NCI-H2029 treated with DMSO at 0.1 percent for 48 hours (cell line): ENCODE data around the gene XRCC2.
A peak's percentile ranks its signal among the peaks of the same experiment; 100 is the strongest.
"Not testable (repeated sequence)": the region's sequence is repeated elsewhere in the genome, so short reads cannot be mapped to it uniquely, and the experiment has no call there.

Source experiments
- DNase-seq: peaks from one replicate; lab custom pipeline; 2025; lab: John Stamatoyannopoulos, UW

Gene XRCC2

DNA sequence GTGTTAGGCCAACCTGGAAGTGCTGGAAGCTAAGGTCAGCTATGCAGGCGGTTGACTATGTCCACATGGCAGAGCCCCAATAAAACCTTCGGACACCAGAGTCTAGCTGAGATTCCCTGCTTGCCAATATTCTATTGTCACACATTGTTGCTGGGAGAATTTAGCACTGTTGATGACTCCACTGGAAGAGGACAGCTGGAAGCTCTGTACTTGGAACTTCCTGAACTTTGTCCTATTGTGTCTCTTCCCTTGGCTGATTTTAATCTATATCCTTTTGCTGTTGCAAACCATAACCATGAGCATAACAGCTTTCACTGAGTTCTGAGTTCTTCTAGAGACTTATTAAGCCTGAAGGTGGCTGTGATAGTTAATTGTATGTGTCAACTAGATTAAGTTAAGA is 12.0 kb downstream of the XRCC2 start:
- DNase-seq = no peak

DNA sequence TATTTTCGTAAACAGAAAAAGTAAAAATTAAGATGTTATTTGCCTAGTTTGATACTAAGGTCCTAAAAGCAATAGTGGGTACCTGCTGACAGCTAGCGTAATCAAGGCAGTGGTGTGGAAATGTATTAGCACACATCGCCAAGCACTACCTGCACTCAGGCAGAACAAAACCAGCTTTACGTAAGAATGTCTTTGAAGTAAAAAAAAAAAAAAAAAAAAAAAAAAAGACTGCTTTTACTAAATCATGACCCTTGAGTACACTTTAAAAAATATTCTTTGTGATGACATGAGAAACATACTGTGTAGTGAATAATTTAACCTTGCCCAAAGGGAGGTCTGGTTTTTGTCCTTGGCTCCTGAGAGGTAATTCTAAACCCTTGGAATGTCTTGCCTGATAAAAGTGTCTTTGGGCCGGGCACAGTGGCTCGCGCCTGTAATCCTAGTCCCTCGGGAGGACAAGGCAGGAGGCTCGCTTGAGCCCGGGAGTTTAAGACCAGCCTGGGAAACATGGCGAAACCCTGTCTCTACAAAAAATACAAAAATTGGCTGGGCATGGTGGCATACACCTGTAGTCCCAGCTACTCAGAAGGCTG is 12.7 kb downstream of the XRCC2 start:
- no peak for DNase-seq

DNA sequence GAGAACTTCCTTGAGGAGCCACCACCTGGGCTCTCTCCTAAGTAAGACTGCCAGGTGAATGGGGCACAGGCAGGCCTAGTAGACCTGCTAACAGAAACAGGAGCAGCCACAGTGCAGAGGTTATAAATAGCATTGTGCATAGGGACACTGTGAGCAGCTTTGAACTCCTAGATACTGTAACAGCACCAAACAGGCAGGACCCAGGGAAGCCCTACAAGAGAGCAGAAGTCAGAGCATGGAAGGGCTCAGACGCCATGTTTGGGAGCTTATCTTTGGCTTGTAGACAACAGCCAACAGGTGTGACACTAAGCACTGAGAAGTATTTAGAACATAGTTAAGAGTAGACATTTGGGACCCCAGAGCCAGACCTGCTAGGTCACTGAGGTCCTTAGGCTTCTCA is 14.5 kb downstream of the XRCC2 start:
- DNase-seq = no peak

GRCh38 chr7:152660021-152660420 is 15.9 kb downstream of the XRCC2 start:
- DNase-seq = no peak

- DNase-seq = no peak
These were observed 21.0 kb downstream of the XRCC2 start for GRCh38 chr7:152654971-152655370.

DNA sequence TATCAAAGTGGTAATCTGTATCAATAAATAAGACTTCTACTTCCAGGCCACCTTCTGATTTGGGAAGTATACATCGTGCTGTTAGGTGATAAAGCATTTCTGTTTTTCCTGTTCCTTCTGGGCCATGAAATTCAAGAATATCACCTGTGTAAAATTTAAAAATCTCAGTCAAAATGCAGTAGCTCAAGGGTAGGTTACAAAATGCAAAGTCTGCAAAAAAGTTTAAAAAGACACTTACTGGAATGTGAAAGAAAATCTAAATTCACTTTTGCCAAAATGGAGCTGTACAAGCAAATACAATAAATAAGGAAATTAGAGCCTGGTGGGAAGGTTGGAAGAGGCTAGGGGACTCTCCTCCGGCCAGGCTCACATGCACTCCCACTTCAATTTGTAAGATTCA is 26.7 kb downstream of the XRCC2 start:
- DNase-seq = no peak

DNA sequence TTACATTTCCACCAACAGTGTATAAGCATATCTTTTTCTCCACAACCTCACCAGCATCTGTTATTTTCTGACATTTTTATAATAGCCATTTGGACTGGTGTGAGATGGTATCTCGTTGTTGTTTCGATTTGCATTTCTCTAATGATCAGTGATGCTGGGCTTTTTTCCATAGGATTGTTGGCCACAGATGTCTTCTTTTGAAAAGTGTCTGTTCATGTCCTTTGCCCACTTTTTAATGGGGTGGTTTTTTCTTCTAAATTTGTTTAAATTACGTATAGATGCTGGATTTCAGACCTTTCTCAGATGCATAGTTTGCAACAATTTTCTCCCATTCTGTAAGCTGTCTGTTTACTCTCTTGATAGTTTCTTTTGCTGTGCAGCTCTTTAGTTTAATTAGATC is 28.9 kb downstream of the XRCC2 start:
- DNase-seq = no peak

- DNase-seq = not testable (repeated sequence)
These were observed 29.4 kb downstream of the XRCC2 start for GRCh38 chr7:152646579-152646978.

DNA sequence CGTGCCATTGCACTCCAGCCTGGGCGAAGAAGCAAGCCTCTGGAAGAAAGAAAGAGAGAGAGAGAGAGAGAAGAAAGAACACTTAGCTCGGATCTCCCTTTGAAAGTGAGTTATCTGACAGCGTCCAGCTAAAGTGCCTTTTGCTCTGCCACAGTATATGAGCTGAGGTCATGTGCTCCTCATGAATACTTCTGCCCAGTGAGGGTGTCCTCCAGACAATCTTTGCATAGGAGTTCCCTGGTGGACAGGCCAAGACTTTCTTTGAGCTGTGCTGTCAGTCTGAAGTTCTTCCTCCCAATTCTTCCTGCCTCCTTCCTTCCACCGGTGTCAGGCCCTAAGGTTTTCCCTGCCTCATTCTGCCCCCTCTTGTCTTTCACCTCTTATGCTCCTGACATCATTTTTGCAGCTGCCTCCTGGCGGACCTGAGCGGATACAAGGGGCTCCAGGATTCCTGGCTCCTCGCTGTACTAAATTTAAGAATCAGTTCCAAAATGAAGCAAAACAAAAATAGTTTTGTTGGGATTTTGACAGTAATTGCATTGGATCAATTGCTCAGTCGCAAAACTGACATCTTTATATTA is 31.9 kb downstream of the XRCC2 start:
- no peak for DNase-seq

GRCh38 chr7:152641384-152641783 is 34.6 kb downstream of the XRCC2 start:
- DNase-seq = no peak

DNA sequence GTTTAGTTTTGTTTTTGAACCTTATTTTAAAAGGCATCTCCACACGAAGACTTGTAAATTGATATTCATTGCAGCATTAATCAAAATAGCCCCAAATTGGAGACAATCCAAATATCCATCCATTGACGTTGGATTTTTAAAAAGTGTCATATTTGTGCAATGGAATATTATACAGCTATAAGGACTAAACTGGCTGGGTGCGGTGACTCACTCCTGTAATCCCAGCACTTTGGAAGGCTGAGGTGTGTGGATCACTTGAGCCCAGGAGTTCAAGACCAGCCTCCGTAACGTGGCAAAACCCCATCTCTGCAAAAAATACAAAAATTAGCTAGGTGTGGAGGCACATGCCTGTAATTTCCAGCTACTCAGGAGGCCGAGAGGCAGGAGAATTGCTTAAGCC is 35.1 kb downstream of the XRCC2 start:
- no peak for DNase-seq

GRCh38 chr7:152637920-152638580 is 37.9 kb downstream of the XRCC2 start:
- DNase-seq = no peak

DNA sequence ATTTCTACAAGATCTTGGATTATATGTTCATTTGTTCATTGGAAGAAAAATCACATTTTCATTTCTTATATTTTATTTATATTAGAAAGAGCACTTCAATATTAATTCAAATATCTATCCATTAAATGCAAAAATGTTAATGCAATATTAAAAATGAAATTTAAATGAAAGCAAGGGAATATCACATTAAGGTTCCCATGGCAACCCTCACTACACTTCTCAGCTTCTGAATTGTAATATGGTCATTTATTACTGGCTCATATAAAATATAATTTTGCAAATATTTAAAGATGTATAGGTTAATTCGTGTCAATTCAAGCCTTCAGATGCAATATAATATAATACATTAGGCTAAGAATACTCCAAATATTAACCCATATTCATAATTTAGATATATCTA is 38.8 kb downstream of the XRCC2 start:
- no peak for DNase-seq

DNA sequence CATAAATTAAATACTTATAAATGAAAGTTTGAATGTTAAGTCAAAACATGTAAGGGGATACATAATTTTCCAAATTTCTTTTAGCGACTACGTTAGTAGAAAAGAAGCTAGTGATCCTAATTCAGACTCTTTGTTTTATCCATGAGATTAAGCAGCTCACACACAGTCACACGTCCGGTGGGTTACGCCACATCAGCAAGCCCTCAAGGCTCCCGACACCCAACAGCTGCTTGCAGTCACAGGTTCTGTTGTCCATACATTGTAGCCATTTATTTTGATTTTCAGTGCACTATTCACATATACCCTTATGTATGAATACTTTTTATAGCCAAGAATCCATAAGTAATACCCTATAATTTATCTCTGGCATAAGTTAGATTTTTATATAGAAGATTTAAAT is 39.5 kb downstream of the XRCC2 start:
- DNase-seq = no peak

DNA sequence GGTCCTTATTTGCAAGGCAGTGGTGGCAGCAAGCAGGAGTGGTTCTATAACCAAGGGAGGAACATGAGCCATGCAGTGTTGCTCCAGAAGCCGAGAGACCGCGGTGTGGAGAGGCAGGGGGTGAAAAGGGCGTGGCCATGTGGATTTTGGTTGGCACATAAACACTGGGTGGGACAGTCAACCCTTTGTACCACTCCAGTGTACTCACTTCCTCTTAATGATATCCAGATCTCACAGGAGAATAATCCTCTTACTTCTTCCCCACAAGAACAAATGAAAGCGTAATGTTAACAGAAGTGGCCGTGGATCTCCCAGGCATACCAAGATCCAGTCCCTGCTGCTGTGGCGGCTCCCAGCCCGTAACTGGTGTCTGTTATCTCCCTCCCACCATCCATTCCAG is 42.4 kb downstream of the XRCC2 start:
- no peak for DNase-seq

DNA sequence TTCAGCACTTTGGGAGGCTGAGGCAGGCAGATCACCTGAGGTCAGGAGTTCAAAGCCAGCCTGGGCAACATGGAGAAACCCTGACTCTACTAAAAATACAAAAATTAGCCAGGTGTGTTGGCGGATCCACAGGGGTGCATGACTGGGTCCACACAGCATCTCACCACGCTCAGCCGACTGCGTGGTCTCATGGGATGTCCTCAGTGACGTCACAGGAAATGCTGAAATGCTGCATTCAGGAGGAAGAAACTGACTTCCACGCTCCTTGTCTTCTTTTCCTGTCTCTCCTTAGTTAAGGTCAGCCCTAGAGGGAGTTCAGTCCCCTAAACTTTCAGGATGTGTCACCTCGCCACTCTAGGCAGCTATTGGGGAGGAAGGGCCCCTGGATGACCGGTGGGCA is 42.9 kb downstream of the XRCC2 start:
- no peak for DNase-seq

DNA sequence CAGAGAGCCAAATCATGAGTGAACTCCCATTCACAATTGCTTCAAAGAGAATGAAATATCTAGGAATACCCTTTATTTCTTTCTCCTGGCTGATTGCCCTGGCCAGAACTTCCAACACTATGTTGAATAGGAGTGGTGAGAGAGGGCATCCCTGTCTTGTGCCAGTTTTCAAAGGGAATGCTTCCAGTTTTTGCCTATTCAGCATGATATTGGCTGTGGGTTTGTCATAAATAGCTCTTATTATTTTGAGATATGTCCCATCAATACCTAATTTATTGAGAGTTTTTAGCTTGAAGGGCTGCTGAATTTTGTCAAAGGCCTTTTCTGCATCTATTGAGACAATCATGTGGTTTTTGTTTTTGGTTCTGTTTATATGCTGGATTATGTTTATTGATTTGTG is 47.2 kb downstream of the XRCC2 start:
- not testable (repeated sequence) for DNase-seq

DNA sequence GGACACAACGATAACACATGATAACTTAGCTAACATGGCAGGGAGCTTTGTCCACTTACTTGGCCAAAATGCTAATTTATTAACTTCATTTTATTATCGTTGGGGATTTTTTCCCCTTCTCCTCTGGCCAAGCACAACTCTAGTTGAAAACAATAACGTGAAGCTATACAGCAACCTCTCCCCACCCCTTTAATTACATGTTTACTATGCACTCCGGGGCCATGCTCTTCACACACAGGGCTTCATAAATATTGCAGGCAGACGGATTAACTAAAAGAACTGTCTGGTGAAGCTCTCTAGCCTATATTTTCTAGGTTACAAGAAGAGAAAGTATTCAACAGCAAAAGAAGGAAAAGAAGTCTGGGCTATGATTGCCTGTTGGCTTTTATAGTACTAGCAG is 51.7 kb downstream of the XRCC2 start:
- no peak for DNase-seq

- no peak for DNase-seq
These were observed 54.5 kb downstream of the XRCC2 start for GRCh38 chr7:152621426-152621825.

- no peak for DNase-seq
These were observed 56.8 kb downstream of the XRCC2 start for GRCh38 chr7:152619027-152619739.

DNA sequence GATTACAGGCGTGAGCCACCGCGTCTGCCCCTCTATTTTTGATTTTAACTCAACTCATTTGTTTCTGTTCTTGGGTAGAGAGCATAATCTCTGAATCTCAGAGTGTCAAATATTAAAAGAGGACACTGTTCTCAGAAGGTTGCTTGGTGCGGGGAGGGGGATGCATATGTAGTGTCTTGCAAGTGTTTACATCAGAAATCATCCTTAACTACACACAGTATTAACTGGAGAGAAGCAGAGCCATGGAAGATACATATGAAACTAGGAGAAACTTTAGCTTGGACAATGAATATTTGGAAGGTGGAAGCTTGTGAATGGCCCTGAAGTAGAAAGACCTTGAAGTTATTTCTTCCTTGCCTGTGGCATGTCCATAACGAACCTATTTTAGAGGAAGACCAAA is 57.5 kb downstream of the XRCC2 start:
- DNase-seq = no peak

DNA sequence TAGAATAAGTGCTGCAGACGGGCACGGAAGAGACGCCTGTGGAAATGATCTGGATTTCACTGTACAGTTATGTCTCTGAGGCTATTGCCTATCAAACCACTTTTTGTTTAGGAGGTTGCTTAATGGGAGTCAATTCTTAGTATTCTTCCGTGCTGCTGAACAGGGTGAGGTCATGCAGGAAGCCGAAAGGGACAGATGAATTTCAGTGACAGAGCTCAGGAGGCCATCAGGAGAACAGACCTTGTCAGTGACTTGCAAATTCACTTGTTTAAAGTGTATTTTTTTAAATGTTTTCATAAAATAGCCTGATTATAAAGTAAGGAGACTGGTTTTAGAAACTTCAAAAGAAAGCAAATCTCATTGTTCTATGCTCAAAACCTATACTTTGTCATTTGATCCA is 58.9 kb downstream of the XRCC2 start:
- no peak for DNase-seq

DNA sequence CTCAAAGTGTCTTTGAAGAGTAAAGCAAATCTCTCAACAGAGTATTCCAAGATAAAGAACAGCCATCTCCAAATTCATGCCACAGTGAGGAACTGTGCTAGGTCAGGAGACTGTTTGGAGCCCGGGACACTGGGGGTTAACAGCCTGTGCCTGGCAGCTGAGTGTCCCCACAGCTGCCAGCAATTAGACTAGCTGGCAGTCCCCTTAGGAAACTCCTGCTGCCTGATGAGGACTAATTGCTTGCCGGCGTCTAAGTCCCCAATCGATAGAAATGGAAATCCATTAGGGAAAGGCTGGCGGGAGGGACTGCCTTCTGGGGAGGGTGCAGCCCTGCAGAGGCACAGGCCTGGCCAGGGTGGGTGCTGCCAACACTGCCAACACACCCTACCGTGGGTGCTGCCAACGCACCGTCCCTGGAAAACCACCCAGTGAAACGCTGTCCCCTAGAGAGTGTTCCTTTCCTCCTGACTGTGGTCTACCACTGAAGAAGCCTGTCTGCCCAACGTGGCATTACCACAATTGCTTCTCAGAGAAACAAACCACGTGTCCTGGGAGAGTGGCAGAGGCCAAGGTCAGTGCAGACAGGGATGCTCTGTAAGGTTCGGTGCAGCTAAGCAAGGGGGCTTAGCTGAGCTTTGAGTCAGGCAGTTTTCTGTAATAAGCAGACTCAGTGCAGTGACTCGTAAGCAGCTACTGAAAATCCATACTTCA is 60.8 kb downstream of the XRCC2 start:
- DNase-seq = peak; percentile 32
